Measurements from ENCODE around the gene C4orf50.

Gene C4orf50

DNA sequence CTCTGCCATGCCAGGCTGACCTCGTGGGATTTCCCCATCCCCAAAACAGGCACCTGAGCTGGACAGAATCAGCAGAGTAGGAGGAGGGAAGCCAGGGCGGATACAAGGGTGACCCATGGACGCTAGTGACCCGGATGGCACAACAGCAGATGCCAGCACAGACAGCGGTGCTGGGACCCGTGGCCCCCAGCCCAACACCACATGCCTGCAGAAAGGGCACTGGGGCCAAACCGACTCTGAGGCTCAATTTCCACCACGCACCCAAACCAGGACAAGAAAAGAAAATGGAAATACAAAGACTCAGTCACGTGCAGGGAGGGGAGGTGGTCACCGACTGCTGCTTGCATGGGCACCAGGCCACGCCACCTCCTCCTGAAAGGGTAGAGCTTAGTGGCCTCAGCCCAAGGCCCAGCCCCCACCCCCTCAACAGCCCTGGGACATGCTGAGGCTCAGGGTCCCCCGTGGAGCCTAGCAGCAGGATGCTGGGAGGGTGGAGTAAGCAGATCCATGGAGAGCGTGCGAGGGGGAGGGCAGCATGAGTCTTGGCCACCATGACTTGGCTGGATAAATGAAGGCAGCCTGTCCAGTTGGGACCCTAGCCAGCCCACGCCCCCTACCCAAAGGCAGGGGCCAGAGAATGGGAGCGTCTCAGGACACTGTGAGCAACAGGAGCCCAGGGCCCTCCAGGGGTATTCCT is 47.7 kb downstream of the C4orf50 start:
- TF ChIP-seq CTCF (IDR thresholded peaks at IDR 0.05; ENCODE audit: control insufficient read depth, insufficient read depth, low read depth, low read length, missing control alignments), result no peak
- no peak overlapping the region for H3K4me3 ChIP-seq (ENCODE audit: control insufficient read depth, low read depth, low read length)
- no peak for DNase-seq (ENCODE audit: low read depth)

DNA sequence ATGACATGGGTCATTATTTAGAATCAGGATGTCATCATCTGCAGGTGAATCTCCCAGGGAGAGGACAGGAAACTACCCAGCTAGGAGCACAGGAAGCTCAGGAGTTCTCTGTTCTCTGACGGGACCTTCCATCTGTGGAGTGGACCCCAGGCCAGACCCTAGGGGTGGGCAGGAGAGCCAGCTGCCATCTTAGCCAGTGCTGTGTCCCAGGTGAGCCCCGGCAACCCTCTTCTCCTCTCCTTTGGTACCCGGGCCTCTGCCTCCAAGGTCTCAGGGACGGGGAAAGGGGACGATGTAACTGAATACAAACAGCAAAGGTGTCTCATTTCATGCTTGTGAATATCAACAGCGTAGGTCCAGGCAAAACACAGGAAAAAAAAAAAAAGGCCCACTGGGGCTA is 48.5 kb downstream of the C4orf50 start:
- no peak overlapping the region for H3K4me3 ChIP-seq (ENCODE audit: control insufficient read depth, low read depth, low read length)
- no peak for TF ChIP-seq CTCF (IDR thresholded peaks at IDR 0.05; ENCODE audit: control insufficient read depth, insufficient read depth, low read depth, low read length, missing control alignments)
- DNase-seq (ENCODE audit: low read depth), result no peak

DNA sequence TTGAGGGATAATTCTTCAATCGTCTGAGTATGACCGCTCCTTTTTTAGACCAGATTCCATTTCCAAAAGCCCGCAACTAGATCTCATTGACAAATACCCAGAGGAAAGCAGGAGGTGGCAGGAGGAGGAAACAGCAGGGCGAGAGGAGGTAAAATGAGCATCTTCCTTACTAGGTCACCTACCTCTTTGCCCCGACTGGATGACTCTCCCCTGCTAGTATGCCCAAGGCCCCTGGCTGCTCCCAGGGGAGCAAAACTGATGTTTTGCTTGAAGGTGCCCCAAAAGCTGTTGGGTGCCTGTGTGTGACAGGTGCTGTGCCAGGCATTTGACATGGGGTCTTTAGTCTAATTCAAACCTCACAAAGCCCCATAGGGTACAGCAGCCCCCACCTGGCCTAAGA is 48.9 kb downstream of the C4orf50 start:
- DNase-seq (ENCODE audit: low read depth), result no peak
- no peak overlapping the region for H3K4me3 ChIP-seq (ENCODE audit: control insufficient read depth, low read depth, low read length)
- no peak for TF ChIP-seq CTCF (IDR thresholded peaks at IDR 0.05; ENCODE audit: control insufficient read depth, insufficient read depth, low read depth, low read length, missing control alignments)

DNA sequence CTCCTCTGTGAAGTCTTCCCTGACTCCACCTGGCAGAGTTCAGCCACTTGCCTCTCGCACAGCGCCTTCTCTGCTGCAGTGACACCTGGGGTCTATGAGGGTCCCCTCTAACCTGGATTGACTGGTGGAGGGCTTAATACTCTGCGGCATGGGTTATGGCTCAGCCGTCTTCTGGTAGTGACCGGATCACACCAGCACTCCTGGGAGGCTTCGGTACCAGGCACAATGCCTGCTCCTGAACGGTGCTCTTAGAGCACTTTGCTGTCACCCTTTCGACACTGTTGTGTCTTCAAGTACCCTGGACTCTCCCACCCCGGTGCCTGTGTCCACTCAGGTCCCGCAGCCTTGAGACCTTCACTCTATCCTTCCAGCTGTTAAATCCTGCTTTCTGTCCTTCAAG is 50.0 kb downstream of the C4orf50 start:
- no peak for TF ChIP-seq CTCF (IDR thresholded peaks at IDR 0.05; ENCODE audit: control insufficient read depth, insufficient read depth, low read depth, low read length, missing control alignments)

GRCh38 chr4:5967783-5968182 is 50.4 kb downstream of the C4orf50 start:
- H3K4me3 ChIP-seq (ENCODE audit: control insufficient read depth, low read depth, low read length), result no peak overlapping the region
- TF ChIP-seq CTCF (IDR thresholded peaks at IDR 0.05; ENCODE audit: control insufficient read depth, insufficient read depth, low read depth, low read length, missing control alignments), result no peak
- no peak for DNase-seq (ENCODE audit: low read depth)

More for the DNA sequence above, 50.0 kb downstream of the C4orf50 start:
- H3K4me3 ChIP-seq (ENCODE audit: control insufficient read depth, low read depth, low read length), result no peak overlapping the region
- DNase-seq (ENCODE audit: low read depth), result no peak

DNA sequence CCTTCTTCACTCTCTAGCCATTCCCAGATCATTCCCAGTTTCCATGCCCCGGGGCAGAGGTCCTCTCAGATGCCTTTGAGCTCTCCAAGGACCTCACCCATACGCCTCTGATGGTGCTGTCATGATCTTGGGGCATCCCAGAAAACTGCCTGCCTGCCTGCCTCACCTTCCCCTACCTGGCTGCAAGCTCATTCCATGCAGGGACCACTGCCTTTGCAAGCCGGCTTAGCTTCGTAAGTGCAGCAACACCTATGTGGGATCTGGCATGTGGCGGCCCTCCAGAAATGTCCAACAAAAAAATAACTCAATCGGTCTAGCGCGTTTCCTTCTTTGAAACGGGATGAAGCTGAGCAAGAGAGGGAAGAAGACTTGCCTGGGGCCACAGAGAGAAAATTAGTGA is 53.0 kb downstream of the C4orf50 start:
- TF ChIP-seq CTCF (IDR thresholded peaks at IDR 0.05; ENCODE audit: control insufficient read depth, insufficient read depth, low read depth, low read length, missing control alignments), result no peak
- H3K4me3 ChIP-seq (ENCODE audit: control insufficient read depth, low read depth, low read length), result no peak overlapping the region
- no peak for DNase-seq (ENCODE audit: low read depth)

All from AG09309 (cell line).